ENCODE data around the gene CZIB.
"Not testable (repeated sequence)": the region's sequence is repeated elsewhere in the genome, so short reads cannot be mapped to it uniquely, and the experiment has no call there.

CZIB gene

GRCh38 chr1:53186533-53186932 is 33.9 kb downstream of the CZIB start:
- peaks cover 5% of the 10 kb centered on the region for H3K27me3 Mint-ChIP-seq
- no peak overlapping the region for H3K4me3 Mint-ChIP-seq
- H3K36me3 Mint-ChIP-seq (ENCODE audit: low read depth), result no peaks in the 10 kb centered on the region
- H3K9me3 Mint-ChIP-seq, result no peaks in the 10 kb centered on the region
- H3K27ac Mint-ChIP-seq, result no peak overlapping the region
- no peaks in the 10 kb centered on the region for H3K4me1 Mint-ChIP-seq (ENCODE audit: low read depth)

- not testable (repeated sequence) for H3K4me1 Mint-ChIP-seq (ENCODE audit: low read depth); H3K9me3 Mint-ChIP-seq; H3K36me3 Mint-ChIP-seq (ENCODE audit: low read depth); H3K4me3 Mint-ChIP-seq; H3K27ac Mint-ChIP-seq; H3K27me3 Mint-ChIP-seq
These were observed 34.5 kb downstream of the CZIB start for GRCh38 chr1:53185955-53186297.

GRCh38 chr1:53183095-53183990 is 37.1 kb downstream of the CZIB start:
- Mint-ChIP-seq H3K27ac (no peak overlapping the region), H3K4me3 (no peak overlapping the region), H3K9me3 (no peaks in the 10 kb centered on the region)

GRCh38 chr1:53182716-53183094 is 37.7 kb downstream of the CZIB start:
- H3K4me1 Mint-ChIP-seq (ENCODE audit: low read depth), result no peaks in the 10 kb centered on the region
- no peaks in the 10 kb centered on the region for H3K9me3 Mint-ChIP-seq
- H3K27ac Mint-ChIP-seq, result no peak overlapping the region
- no peak overlapping the region for H3K4me3 Mint-ChIP-seq
- H3K27me3 Mint-ChIP-seq, result peaks cover 11% of the 10 kb centered on the region
- H3K36me3 Mint-ChIP-seq (ENCODE audit: low read depth), result no peaks in the 10 kb centered on the region

More at GRCh38 chr1:53183095-53183990, 37.1 kb downstream of the CZIB start:
- Mint-ChIP-seq H3K27me3 (peaks cover 11% of the 10 kb centered on the region), H3K36me3 (ENCODE audit: low read depth) (no peaks in the 10 kb centered on the region), H3K4me1 (ENCODE audit: low read depth) (no peaks in the 10 kb centered on the region)

GRCh38 chr1:53182111-53182593 is 38.3 kb downstream of the CZIB start:
- no peak overlapping the region for H3K4me3 Mint-ChIP-seq

GRCh38 chr1:53180951-53181350 is 39.5 kb downstream of the CZIB start:
- peaks cover 6% of the 10 kb centered on the region for H3K27me3 Mint-ChIP-seq
- no peaks in the 10 kb centered on the region for H3K9me3 Mint-ChIP-seq
- H3K36me3 Mint-ChIP-seq (ENCODE audit: low read depth), result no peaks in the 10 kb centered on the region
- H3K27ac Mint-ChIP-seq, result no peak overlapping the region
- no peaks in the 10 kb centered on the region for H3K4me1 Mint-ChIP-seq (ENCODE audit: low read depth)
- H3K4me3 Mint-ChIP-seq, result no peak overlapping the region

More at GRCh38 chr1:53182111-53182593, 38.3 kb downstream of the CZIB start:
- peaks cover 11% of the 10 kb centered on the region for H3K27me3 Mint-ChIP-seq
- H3K9me3 Mint-ChIP-seq, result no peaks in the 10 kb centered on the region
- H3K36me3 Mint-ChIP-seq (ENCODE audit: low read depth), result no peaks in the 10 kb centered on the region
- no peak overlapping the region for H3K27ac Mint-ChIP-seq
- H3K4me1 Mint-ChIP-seq (ENCODE audit: low read depth), result no peaks in the 10 kb centered on the region

- H3K36me3 Mint-ChIP-seq (ENCODE audit: low read depth), result no peaks in the 10 kb centered on the region
- H3K9me3 Mint-ChIP-seq, result no peaks in the 10 kb centered on the region
- H3K4me3 Mint-ChIP-seq, result no peak overlapping the region
- H3K27ac Mint-ChIP-seq, result no peak overlapping the region
- H3K27me3 Mint-ChIP-seq, result peaks cover 12% of the 10 kb centered on the region
- H3K4me1 Mint-ChIP-seq (ENCODE audit: low read depth), result no peaks in the 10 kb centered on the region
These were observed 40.2 kb downstream of the CZIB start for GRCh38 chr1:53180226-53180625.

GRCh38 chr1:53176452-53177208 is 43.8 kb downstream of the CZIB start:
- Mint-ChIP-seq H3K36me3 (ENCODE audit: low read depth) (no peaks in the 10 kb centered on the region), H3K4me3 (no peak overlapping the region), H3K27ac (no peak overlapping the region), H3K9me3 (no peaks in the 10 kb centered on the region), H3K27me3 (peaks cover 25% of the 10 kb centered on the region), H3K4me1 (ENCODE audit: low read depth) (no peaks in the 10 kb centered on the region)

- Mint-ChIP-seq H3K4me3 (no peak overlapping the region), H3K27me3 (peaks cover 19% of the 10 kb centered on the region), H3K36me3 (ENCODE audit: low read depth) (no peaks in the 10 kb centered on the region), H3K9me3 (no peaks in the 10 kb centered on the region), H3K27ac (no peak overlapping the region), H3K4me1 (ENCODE audit: low read depth) (no peaks in the 10 kb centered on the region)
These were observed 45.2 kb downstream of the CZIB start for GRCh38 chr1:53174971-53175913.

- H3K27me3 Mint-ChIP-seq, result peaks cover 19% of the 10 kb centered on the region
- H3K36me3 Mint-ChIP-seq (ENCODE audit: low read depth), result no peaks in the 10 kb centered on the region
- no peaks in the 10 kb centered on the region for H3K4me1 Mint-ChIP-seq (ENCODE audit: low read depth)
- H3K9me3 Mint-ChIP-seq, result no peaks in the 10 kb centered on the region
- no peak overlapping the region for H3K4me3 Mint-ChIP-seq
- no peak overlapping the region for H3K27ac Mint-ChIP-seq
These were observed 47.9 kb downstream of the CZIB start for GRCh38 chr1:53172426-53173128.

- no peaks in the 10 kb centered on the region for H3K4me1 Mint-ChIP-seq (ENCODE audit: low read depth)
- no peak overlapping the region for H3K4me3 Mint-ChIP-seq
- H3K36me3 Mint-ChIP-seq (ENCODE audit: low read depth), result no peaks in the 10 kb centered on the region
- H3K9me3 Mint-ChIP-seq, result no peaks in the 10 kb centered on the region
- H3K27me3 Mint-ChIP-seq, result peaks cover 12% of the 10 kb centered on the region
- no peak overlapping the region for H3K27ac Mint-ChIP-seq
These were observed 53.5 kb downstream of the CZIB start for GRCh38 chr1:53166912-53167311.

GRCh38 chr1:53166366-53166765 is 54.1 kb downstream of the CZIB start:
- H3K4me3 Mint-ChIP-seq, result no peak overlapping the region
- no peak overlapping the region for H3K27ac Mint-ChIP-seq
- H3K4me1 Mint-ChIP-seq (ENCODE audit: low read depth), result no peaks in the 10 kb centered on the region
- no peaks in the 10 kb centered on the region for H3K36me3 Mint-ChIP-seq (ENCODE audit: low read depth)
- peaks cover 12% of the 10 kb centered on the region for H3K27me3 Mint-ChIP-seq
- no peaks in the 10 kb centered on the region for H3K9me3 Mint-ChIP-seq

GRCh38 chr1:53165408-53165961 is 54.9 kb downstream of the CZIB start:
- Mint-ChIP-seq H3K9me3 (no peaks in the 10 kb centered on the region), H3K36me3 (ENCODE audit: low read depth) (no peaks in the 10 kb centered on the region), H3K4me1 (ENCODE audit: low read depth) (no peaks in the 10 kb centered on the region), H3K27ac (no peak overlapping the region), H3K4me3 (no peak overlapping the region), H3K27me3 (peaks cover 12% of the 10 kb centered on the region)
